HL-60/S4 treated with retinoic acid at 250 ng/mL for 4 days and 3 days (cell line): ENCODE data around the gene BLVRB.
"Not testable (repeated sequence)": the region's sequence is repeated elsewhere in the genome, so short reads cannot be mapped to it uniquely, and the experiment has no call there.

Experiments
- in situ Hi-C: fragments of 300-500 bp; cut with MboI; formaldehyde crosslinking; loops from 2 replicates; pipeline ENCODE4 v1.7.0; 2022; ENCODE audit warnings: low sequenced_read_pairs

Gene BLVRB

DNA sequence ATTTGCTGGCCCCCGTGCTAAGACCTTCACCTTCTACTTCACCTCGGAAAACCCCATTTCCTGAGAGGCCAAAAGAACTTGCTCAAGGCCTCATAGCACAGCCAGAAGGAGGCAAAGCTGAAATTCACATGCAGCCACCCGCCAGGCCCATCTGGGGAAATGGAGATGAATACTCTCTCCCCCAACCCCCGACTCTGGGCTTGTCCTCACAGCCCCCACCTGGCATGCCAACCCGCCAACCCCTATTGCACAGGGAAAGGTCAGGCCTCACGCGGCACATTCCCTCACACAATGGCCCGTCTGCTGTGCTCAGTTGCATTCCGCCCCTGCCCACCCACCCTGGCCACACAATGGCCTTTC is 55.5 kb downstream of the BLVRB start:
- in situ Hi-C loops, result no loop called here

DNA sequence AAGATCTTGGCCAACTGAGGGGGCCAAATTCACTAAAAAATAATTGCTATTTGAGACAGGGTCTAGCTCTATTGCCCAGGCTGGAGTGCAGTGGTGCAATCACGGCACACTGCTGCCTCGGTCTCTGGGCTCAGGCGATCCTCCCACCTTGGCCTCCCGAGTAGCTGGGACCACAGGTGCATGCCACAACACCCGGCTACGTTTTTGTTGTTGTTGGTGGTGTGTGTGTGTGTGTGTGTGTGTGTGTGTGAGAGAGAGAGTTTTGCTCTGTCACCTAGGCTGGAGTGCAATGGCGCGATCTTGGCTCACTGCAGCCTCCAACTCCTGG is 57.0 kb downstream of the BLVRB start:
- in situ Hi-C loops, result not testable (repeated sequence)

DNA sequence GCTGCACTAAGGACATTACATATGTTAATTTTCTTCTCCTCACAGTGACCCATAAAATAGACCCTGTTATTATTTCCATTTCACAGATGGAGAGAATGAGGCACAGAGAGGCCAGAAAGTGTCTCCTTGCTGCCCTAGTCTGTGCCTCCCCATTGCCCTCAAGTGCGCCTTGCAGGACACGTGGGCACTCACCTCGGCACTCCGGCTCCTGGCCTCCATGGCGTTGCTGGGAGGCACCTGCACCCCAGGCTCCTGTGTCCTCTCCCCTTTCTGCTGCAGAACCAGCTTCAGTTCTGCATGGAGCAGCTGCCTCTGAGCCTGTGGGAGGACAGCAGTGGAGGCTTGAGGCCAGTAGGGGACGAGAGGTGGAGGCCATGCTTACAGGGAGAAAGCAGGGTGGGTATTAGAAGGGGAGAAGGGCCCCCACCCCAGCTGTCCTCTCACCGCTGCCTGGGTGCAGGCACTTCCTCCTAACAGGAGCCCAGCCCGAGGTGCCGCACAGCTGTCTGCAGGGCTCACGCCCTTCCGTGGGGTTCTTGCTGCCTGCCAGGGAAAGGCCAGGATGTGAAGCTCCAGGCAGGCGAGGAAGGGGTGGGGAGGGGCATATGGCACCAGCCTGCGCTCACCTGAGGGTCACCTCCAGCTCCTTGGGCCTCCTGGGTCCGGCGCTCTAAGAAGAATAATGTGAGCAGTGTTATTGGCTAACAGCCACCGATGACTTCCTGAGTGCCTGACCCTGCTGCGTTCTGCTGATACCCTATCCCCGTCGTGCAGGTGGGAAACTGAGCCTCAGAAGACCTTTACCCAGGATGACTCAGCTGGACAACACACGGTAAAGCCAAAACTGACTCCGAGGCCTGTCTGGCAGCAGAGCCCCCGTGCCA is 57.6 kb downstream of the BLVRB start:
- in situ Hi-C loops, result no loop called here

DNA sequence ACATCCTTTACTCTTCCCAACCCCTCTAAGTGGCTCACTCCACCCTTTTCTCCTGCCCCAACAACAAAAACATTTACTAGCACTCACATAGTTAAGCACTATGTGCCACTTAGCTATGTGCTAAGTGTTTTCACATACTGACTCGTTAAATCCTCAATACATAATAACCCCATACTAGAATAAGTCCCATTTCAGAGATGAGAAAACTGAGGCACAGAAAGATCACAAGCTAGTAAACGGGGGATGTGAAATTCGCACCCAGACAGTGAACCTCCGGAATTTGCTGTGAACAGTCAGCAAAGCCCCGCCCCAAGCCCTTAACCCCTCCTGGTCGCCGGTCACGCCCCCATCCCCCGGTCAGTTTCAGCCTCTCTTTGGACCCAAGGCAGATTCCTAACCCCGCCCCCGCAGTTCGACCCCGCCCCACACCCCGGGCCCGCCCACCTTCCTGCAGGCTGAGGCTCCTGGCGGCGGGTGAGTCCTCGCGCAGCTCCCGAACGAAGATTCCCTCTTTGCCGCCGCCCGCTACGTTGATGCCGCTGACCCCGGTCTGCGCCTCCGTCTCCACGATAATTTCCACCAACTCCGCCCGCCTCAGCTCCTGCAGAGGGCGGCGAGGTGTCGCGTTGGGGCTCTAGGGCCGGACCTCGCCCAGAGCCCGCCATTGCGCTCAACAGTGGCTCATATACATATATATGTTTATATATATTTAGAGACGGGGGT is 62.1 kb downstream of the BLVRB start:
- in situ Hi-C loops, result no loop called here

DNA sequence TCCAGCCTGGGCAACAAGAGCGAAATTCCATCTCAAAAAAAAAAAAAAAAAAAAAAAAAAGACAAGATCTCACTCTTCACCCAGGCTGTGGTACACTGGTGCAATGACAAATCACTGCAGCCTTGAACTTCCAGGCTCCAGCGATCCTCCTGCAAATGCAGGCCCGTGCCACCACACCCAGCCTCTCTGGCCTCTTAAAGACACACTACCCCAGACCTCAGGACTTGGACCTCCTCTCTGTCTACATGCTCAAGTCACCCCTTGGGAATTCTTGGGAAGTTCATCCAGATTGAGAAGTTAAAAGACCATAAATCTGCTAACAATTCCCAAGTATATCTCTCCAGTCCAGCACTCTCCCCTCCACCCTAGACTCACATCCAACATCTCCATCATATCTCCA is 65.0 kb downstream of the BLVRB start:
- in situ Hi-C loops, result no loop called here

DNA sequence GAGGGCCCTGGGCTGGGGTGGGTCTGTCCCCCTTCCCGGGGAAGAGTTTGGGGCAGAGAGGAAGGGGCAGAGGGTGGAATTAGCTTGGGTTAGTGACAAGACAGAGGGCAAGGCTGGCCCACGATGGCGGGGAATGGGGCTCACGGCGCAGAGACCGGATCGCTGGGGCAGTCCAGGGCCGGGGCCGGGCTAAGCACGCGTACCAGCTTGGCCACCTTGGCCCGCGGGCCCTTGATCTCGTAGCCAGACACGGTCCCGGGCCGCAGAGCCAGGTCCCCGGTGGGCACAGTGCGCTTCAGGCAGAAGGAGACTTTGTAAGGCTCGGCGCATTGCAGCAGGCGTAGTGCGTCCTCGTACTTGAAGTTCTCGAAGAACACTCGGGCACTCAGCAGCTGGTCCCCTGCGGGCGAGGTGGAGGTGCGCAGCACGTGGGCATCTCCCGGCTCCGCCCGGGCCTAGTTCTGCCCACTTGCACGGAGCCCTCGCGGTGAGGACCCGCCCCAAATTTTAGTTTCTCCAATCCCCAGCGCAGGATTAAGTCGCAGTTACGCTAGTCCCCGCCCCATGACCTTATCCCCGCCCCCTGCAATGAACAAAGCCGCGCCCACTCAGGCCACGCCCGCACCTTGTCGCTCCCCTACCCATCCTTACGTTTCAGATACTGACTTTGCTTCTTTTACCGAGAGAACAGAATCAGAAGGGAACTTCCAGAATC is 67.0 kb downstream of the BLVRB start:
- in situ Hi-C loops, result no loop called here
